GM12873 (cell line): ENCODE results near the gene PDE11A.
A peak's percentile ranks its signal among the peaks of the same experiment; 100 is the strongest.

Experiments
- CTCF ChIP-seq: IDR thresholded peaks from 2 replicates; pipeline ENCODE4 v1.5.1; 2012; ENCODE audit warnings: low read depth, mild to moderate bottlenecking, moderate library complexity, low read length, control low read depth; ENCODE audit not compliant: insufficient read depth; ENCODE audit errors: missing control alignments

Gene PDE11A

GRCh38 chr2:177767768-177768167, 304.8 kb downstream of the PDE11A start:
- TF ChIP-seq CTCF, result no peak

GRCh38 chr2:177765698-177766097, 306.9 kb downstream of the PDE11A start:
- TF ChIP-seq CTCF, result no peak

- TF ChIP-seq CTCF, result peak; percentile 91
These were observed 308.9 kb downstream of the PDE11A start for GRCh38 chr2:177763531-177764265.

- no peak for TF ChIP-seq CTCF
These were observed 313.1 kb downstream of the PDE11A start for GRCh38 chr2:177759443-177759842.

GRCh38 chr2:177758591-177759371, 313.8 kb downstream of the PDE11A start:
- peak; percentile 18 for TF ChIP-seq CTCF

- TF ChIP-seq CTCF, result no peak
These were observed 316.2 kb downstream of the PDE11A start for GRCh38 chr2:177756336-177756735.

- no peak for TF ChIP-seq CTCF
These were observed 318.1 kb downstream of the PDE11A start for GRCh38 chr2:177754492-177754873.
